HG02588 (cell line): Measurements from ENCODE around the gene TNFAIP3.
"Not testable (repeated sequence)": the region's sequence is repeated elsewhere in the genome, so short reads cannot be mapped to it uniquely, and the experiment has no call there.

Experiments
- ATAC-seq: cut with Tn5 transposase; IDR thresholded peaks from one replicate; pipeline ENCODE4 v1.9.1; 2021; ENCODE audit warnings: mild to moderate bottlenecking, moderate library complexity; ENCODE audit not compliant: unreplicated experiment

Gene TNFAIP3

DNA sequence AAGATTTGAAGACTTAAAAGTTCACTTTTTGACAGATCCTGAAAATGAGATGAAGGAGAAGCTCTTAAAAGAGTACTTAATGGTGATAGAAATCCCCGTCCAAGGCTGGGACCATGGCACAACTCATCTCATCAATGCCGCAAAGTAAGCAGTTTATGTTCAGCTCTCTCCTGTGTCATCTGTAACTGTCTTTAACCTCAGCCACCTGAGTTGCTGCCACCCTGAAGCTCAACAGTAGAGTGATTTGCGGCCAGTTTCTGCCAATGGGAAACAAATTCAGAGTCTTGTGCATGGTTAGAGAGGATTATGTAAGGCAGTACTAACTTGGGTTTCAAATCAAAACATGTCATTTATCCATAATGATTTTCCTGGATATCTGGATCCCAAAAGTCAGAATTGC is 10.1 kb downstream of the TNFAIP3 start:
- no peak for ATAC-seq

DNA sequence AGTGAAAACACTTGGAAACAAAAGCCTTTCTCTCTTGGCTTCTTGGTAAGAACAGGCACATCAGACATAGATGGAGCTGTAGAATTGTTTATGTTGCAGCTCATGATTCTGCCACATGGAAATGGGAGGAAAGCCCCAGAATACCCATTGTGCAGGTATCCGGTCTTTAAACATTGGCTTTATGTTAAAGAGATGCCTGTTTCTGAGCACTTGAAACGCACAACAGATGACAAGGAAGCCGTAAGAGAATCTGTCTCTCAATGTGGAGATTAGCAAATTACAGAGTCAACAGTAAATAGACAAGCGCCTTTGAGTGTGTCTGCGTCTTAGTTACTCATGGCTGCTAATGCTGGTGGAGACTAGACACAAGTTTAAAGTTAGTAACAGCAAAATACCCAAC is 10.5 kb downstream of the TNFAIP3 start:
- no peak for ATAC-seq

DNA sequence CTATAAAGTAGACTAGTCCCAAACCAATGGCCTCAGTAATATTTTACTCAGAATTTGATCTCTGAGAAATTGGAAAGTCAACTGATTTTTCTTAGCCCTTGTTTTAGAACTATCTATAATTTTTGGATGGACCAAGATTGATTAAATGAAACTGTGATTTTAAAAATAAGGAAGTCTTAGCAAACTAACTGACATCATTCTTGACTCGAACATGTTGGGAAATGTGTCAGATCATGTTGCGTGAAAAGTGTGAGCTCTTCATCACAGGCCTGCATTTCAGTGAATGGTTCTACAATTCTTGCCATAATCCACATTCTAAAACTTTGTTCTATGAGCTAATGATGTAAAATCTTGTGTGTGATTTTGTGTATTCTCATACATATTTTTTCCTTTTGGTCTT is 11.0 kb downstream of the TNFAIP3 start:
- ATAC-seq, result no peak

DNA sequence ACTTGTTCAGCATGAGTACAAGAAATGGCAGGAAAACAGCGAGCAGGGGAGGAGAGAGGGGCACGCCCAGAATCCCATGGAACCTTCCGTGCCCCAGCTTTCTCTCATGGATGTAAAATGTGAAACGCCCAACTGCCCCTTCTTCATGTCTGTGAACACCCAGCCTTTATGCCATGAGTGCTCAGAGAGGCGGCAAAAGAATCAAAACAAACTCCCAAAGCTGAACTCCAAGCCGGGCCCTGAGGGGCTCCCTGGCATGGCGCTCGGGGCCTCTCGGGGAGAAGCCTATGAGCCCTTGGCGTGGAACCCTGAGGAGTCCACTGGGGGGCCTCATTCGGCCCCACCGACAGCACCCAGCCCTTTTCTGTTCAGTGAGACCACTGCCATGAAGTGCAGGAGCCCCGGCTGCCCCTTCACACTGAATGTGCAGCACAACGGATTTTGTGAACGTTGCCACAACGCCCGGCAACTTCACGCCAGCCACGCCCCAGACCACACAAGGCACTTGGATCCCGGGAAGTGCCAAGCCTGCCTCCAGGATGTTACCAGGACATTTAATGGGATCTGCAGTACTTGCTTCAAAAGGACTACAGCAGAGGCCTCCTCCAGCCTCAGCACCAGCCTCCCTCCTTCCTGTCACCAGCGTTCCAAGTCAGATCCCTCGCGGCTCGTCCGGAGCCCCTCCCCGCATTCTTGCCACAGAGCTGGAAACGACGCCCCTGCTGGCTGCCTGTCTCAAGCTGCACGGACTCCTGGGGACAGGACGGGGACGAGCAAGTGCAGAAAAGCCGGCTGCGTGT is 11.6 kb downstream of the TNFAIP3 start:
- ATAC-seq, result no peak

DNA sequence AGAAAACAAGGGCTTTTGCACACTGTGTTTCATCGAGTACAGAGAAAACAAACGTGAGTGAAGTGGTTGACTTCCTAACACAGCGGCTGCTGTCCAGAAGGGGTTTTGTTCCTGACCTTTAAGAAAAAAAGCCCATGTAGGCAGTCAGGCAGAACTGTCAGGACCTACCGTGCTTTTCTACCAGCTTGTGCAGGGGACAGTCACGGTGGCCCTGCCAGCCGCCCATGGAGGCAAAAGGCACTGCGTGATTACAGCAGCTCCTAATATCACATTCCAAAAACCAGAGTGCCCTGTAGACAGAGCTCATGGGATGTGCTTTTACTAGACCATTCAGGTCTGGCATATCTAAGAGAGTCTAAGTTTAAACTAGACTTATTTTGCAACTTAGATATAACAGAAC is 12.2 kb downstream of the TNFAIP3 start:
- no peak for ATAC-seq

DNA sequence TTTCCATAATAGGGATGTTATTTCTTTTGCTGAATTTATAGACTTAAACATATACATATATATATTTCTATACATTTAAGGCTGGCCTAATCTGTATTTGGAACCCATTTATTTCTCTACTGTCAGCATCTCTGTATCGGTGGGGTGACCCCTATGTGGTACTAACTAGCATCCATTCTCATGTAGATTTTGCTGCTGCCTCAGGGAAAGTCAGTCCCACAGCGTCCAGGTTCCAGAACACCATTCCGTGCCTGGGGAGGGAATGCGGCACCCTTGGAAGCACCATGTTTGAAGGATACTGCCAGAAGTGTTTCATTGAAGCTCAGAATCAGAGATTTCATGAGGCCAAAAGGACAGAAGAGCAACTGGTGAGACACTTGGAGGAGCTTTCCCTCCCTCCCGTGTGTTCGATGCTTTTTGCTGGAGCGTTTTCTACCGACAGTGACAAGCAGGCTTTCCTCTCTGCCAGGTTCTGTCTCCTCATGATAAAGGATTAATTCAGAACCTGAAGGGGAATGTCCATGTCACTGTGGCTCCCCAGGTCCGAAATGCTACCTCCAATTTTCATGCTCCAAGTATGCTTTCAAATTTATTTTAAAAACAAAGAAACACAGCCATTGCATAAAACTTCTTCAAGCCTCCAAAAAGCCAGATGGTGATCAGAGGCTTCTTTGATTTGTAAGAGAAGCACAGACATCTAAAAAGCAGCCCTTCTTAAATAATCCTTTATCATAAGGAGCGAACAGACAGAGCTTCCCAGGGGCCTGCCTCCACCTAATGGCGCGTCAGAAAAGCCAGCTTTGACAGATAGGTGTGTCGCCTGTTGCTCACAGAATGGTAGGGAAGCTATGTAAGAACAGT is 13.1 kb downstream of the TNFAIP3 start:
- ATAC-seq, result no peak

DNA sequence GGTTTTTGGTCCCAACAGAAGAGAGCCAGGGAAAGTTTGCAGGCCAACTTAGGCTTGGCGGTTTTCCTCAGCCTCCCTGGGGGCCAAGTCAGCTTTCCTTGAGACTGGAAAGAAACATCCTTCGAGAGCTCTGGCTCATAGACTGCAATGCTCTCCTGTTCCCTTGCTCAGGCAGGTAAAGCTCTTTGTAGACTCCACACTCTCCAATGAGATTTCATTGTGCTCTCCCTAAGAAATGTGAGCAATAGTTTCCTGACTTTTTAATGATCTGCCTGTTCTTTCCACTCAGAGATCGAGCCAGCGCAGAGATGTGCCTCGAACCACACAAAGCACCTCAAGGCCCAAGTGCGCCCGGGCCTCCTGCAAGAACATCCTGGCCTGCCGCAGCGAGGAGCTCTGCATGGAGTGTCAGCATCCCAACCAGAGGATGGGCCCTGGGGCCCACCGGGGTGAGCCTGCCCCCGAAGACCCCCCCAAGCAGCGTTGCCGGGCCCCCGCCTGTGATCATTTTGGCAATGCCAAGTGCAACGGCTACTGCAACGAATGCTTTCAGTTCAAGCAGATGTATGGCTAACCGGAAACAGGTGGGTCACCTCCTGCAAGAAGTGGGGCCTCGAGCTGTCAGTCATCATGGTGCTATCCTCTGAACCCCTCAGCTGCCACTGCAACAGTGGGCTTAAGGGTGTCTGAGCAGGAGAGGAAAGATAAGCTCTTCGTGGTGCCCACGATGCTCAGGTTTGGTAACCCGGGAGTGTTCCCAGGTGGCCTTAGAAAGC is 13.9 kb downstream of the TNFAIP3 start:
- ATAC-seq, result no peak

DNA sequence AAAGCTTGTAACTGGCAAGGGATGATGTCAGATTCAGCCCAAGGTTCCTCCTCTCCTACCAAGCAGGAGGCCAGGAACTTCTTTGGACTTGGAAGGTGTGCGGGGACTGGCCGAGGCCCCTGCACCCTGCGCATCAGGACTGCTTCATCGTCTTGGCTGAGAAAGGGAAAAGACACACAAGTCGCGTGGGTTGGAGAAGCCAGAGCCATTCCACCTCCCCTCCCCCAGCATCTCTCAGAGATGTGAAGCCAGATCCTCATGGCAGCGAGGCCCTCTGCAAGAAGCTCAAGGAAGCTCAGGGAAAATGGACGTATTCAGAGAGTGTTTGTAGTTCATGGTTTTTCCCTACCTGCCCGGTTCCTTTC is 14.4 kb downstream of the TNFAIP3 start:
- no peak for ATAC-seq

DNA sequence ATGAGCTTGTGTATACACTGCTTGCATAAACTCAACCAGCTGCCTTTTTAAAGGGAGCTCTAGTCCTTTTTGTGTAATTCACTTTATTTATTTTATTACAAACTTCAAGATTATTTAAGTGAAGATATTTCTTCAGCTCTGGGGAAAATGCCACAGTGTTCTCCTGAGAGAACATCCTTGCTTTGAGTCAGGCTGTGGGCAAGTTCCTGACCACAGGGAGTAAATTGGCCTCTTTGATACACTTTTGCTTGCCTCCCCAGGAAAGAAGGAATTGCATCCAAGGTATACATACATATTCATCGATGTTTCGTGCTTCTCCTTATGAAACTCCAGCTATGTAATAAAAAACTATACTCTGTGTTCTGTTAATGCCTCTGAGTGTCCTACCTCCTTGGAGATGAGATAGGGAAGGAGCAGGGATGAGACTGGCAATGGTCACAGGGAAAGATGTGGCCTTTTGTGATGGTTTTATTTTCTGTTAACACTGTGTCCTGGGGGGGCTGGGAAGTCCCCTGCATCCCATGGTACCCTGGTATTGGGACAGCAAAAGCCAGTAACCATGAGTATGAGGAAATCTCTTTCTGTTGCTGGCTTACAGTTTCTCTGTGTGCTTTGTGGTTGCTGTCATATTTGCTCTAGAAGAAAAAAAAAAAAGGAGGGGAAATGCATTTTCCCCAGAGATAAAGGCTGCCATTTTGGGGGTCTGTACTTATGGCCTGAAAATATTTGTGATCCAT is 15.3 kb downstream of the TNFAIP3 start:
- no peak for ATAC-seq

DNA sequence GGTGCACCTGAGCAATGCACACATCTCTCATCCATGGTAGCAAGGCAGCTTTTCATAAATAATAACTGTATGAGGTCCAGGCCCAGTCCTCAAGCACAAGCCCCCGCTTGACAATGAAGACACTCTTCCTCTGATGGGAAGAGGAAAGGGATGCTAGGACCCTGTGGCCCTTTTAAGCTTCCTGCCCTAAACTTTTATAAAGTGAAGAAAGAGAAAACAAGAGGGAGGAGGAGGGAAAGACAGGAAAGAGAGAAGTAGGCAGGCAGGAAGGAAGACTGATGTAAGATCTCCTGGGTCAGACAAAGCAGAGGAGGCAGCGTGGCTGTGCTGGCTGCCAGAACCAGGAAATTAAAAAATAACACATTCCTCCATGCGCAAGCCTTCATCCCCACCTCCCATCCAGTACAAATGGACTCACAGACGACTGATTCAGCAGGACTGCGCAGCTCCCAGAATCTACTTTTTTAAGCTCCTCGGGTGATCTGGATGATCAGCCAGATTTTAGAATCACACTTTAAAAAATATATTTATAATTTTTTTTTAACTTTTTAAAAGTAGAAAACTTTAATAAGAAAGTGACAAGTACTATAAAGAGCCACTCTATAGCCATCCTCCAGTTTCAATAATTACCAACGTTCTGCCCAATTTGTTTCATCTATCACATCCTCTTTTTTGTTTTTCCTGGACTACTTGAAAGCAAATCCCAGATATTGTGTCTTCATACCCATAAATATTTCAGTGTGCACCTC is 16.5 kb downstream of the TNFAIP3 start:
- no peak for ATAC-seq

DNA sequence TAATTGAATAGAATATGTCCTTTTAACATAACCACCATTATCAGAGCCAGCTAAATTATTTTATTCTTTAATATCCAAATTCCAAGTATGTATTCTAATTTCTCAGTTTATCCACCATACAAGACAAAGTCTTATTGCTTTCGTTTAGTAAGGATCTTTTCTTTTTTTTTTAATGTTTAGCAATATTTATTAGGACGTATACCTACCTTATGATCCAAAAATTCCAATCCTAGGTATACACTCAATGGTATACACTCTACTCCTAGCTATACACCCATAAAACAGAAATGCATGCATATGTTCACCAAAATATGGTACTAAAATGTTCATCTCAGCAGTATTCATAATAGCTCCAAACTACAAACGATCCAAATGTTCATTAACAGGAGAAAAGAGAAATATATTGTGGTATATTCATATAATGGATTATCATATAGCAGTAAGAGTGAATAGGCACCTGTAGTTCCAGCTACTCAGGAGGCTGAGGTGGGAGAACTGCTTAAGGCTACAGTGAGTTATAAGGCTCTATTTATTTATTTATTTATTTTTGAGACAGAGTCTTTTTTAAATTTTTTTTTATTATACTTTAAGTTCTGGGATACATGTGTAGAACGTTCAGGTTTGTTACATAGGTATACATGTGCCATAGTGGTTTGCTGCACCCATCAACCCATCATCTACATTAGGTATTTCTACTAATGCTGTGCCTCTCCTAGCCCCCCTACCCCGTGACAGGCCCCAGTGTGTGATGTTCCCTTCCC is 17.3 kb downstream of the TNFAIP3 start:
- no peak for ATAC-seq

DNA sequence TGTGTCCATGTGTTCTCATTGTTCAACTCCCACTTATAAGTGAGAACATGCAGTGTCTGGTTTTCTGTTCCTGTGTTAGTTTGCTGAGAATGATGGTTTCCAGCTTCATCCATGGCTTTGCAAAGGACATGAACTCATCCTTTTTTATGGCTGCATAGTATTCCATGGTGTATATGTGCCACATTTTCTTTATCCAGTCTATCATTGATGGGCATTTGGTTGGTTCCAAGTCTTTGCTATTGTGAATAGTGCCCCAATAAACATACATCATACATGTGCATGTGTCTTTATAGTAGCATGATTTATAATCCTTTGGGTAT is 17.8 kb downstream of the TNFAIP3 start:
- not testable (repeated sequence) for ATAC-seq

DNA sequence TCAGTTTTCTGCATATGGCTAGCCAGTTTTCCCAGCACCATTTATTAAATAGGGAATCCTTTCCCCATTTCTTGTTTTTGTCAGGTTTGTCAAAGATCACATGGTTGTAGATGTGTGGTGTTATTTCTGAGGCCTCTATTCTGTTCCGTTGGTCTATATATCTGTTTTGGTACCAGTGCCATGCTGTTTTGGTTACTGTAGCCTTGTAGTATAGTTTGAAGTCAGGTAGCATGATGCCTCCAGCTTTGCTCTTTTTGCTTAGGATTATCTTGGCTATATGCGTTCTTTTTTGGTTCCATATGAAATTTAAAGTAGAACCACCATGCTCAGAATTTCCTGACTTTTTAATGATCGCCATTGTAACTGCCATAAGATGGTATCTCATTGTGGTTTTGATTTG is 19.2 kb downstream of the TNFAIP3 start:
- not testable (repeated sequence) for ATAC-seq

DNA sequence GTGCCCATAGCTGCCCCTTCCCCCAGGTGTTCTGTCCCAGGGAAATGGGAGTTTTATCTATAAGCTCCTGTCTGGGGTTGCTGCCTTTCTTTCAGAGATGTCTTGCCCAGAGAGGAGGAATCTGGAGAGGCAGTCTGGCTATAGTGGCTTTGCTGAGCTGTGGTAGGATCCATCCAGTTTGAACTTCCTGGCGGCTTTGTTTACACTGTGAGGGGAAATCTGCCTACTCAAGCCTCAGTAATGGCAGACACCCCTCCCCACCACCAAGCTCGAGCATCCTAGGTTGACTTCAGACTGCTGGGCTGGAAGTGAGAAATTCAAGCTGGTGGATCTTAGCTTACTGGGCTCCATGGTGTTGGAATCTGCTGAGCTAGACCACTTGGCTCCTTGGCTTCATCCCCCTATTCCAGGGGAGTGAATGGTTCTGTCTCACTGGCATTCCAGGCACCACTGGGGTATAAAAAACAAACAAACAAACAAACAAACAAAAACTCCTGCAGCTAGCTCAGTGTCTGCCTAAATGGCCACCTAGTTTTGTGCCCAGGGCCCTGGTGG is 24.0 kb downstream of the TNFAIP3 start:
- ATAC-seq, result no peak

DNA sequence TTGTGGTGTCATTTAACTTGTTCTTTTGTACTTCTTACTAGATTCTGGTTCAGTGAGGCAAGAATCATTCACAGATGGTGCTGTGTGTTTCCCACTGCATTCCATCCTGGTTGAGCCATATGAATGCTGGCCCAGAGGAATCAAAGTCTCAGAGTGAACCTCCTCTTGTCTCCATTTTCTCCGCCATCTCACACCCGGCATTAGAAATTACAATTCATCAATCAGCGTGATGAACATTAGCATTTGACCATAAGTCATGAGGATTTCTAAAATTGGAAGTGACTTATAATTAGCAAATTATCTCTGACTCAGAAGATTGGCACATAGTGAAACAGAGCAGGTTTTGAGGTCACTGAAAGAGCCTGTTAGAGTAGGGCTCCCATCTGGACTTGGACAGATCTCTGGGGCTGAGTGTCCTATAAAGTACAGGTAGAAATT is 25.2 kb downstream of the TNFAIP3 start:
- no peak for ATAC-seq

DNA sequence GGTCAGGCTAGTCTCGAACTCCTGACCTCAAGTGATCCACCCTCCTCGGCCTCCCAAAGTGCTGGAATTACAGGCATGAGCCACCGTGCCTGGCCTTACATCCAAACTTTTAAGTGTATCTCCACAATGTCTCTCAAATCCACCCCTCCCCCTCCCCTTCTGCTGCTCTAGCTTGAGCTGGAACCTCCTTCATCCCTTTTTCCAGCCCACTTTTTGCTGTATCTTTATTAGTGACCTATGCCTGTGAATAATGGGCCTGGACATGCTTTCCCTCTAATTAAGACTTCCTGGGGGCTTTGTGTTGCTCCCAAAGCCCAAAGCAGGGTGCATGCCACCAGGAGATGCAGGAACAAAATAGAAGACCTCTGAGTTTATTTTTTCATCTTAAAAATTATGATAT is 26.1 kb downstream of the TNFAIP3 start:
- ATAC-seq, result no peak

DNA sequence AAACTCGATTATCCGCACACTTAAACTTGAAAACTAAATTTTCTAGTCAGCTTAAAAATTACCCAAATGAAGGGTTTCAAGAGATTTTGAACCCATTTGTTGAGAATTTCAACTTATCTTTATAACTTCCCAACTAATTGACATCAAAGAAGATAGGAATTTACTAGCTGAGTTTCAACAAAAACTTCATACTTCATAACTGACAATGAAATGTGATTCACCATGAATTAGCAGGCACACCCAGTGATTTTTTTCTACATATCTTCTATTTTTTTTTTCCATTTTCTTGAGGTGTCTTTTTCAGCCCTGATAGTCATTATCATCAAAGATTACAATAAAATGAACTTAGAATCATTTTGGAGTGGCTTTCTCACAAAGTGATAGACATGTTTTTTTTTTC is 26.7 kb downstream of the TNFAIP3 start:
- no peak for ATAC-seq

DNA sequence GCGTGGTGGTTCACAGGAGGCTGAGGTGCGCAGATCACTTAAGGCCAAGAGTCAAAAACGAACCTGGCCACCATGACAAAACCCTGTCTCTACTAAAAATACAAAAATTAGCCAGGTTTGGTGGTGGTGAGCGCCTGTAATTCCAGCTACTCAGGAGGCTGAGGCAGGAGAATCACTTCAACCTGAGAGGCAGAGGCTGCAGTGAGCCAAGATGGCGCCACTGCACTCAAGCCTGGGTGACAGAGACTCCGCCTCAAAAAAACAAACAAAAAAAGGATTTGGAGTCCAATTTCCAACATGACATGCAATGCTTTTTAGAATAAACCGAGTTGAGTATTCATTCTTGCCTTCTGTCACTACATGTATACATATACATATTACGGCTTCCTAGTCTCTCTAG is 27.3 kb downstream of the TNFAIP3 start:
- ATAC-seq, result not testable (repeated sequence)

DNA sequence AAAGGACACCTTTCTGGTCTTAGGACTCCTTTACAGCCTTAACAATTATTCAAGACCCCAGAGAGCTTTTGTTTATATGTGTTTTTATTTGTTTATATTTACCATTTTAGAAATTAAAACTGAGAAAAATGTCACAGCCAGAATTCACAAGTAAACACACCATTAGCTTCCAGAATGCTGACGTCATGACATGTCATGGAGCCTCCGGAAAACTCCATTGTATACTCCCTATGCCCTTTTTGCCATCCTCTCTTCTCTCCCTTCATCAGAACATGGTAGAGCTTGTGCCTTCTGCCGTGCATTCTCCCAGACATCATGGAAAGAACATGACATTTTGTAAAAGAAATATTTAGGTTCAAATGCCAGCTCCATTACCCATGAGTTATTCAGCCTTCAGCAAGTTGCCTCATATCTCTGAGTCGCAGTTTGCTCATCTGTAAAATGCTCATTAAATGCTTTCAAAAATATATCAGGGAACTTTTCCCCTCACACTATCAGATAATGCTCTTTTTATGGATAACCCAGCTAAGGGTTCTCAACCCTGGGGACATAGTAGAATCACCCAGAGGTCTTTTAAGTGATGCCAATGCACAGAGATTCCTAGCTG is 27.8 kb downstream of the TNFAIP3 start:
- ATAC-seq, result no peak
